IMR-90 (cell line): ENCODE measurements around the gene ZMIZ2. TPM values are rescaled to one million over a fixed set of nuclear protein-coding genes. Genes with fewer than 3 reads are reported as not detected.

Experiments used
- ATAC-seq: fragments of 200-7000 bp; cut with Tn5 transposase; 2 replicates; pipeline ENCODE4 v1.9.1; 2020; ENCODE audit warnings: low read depth, mild to moderate bottlenecking, moderate library complexity
- BruUV-seq: library from RNA; stranded (reverse); fragments of 400-500 nt; replicated peaks from 2 replicates; lab custom pipeline; 2021; lab: Mats Ljungman, UMichigan
- CTCF ChIA-PET: fragments of 300-600 bp; formaldehyde crosslinking; extraction: SDS; loops from one replicate; lab custom pipeline; 2021; ENCODE audit warnings: antibody characterized with exemption; lab: Yijun Ruan, JAX
- POLR2A ChIA-PET: fragments of 300-600 bp; sonication (Branson Sonifier 250); formaldehyde crosslinking; loops from one replicate; lab custom pipeline; 2022; ENCODE audit warnings: antibody characterized with exemption; ENCODE audit not compliant: unreplicated experiment; lab: Charles Lee
- DNase-seq: peaks from one replicate; pipeline ENCODE4 v3.0.0; 2013
- H2AFZ ChIP-seq: replicated peaks from 2 replicates; pipeline ENCODE3; 2013; ENCODE audit warnings: low read length, mild to moderate bottlenecking; ENCODE audit not compliant: poor library complexity
- H2AK5ac ChIP-seq: 2 replicates; pipeline ENCODE4 v1.6.1; 2013; ENCODE audit warnings: low read depth, low read length, inconsistent platforms
- H2AK9ac ChIP-seq: replicated peaks from 2 replicates; pipeline ENCODE3; 2013; ENCODE audit warnings: mild to moderate bottlenecking, low read depth, low read length, moderate library complexity; ENCODE audit not compliant: poor library complexity
- H2BK120ac ChIP-seq: 2 replicates; pipeline ENCODE4 v1.6.1; 2013; ENCODE audit warnings: low read depth, low read length, inconsistent platforms
- H2BK15ac ChIP-seq: 3 replicates; pipeline ENCODE4 v1.6.1; 2013; ENCODE audit warnings: low read depth, low read length, inconsistent platforms
- H2BK20ac ChIP-seq: 2 replicates; pipeline ENCODE4 v1.6.1; 2013; ENCODE audit warnings: low read depth, mild to moderate bottlenecking, inconsistent platforms, low read length, moderate library complexity
- H2BK5ac ChIP-seq: 2 replicates; pipeline ENCODE4 v1.6.1; 2013; ENCODE audit warnings: mild to moderate bottlenecking, low read depth, low read length, inconsistent platforms; ENCODE audit not compliant: poor library complexity, severe bottlenecking
- H3K14ac ChIP-seq: replicated peaks from 2 replicates; pipeline ENCODE4 v1.6.1; 2013; ENCODE audit warnings: low read depth, low read length, inconsistent platforms
- H3K18ac ChIP-seq: 2 replicates; pipeline ENCODE4 v1.6.1; 2013; ENCODE audit warnings: low read depth, low read length, control low read depth
- H3K23ac ChIP-seq: 2 replicates; pipeline ENCODE4 v1.6.1; 2013; ENCODE audit warnings: low read depth, low read length, inconsistent platforms
- H3K27ac ChIP-seq: 2 replicates; pipeline ENCODE4 v1.5.1; 2013; ENCODE audit warnings: mild to moderate bottlenecking, control low read depth, low read length; ENCODE audit not compliant: insufficient read depth
- H3K27me3 ChIP-seq: 2 replicates; pipeline ENCODE4 v1.6.1; 2013; ENCODE audit warnings: low read length; ENCODE audit not compliant: control insufficient read depth, insufficient read depth
- H3K36me3 ChIP-seq: 2 replicates; pipeline ENCODE4 v1.6.1; 2013; ENCODE audit warnings: low read length, mixed read lengths; ENCODE audit not compliant: control insufficient read depth, insufficient read depth
- H3K4ac ChIP-seq: 2 replicates; pipeline ENCODE4 v1.6.1; 2013; ENCODE audit warnings: low read depth, low read length, inconsistent platforms
- H3K4me1 ChIP-seq: 2 replicates; pipeline ENCODE4 v1.6.1; 2013; ENCODE audit warnings: low read length, mixed read lengths; ENCODE audit not compliant: control insufficient read depth, insufficient read depth
- H3K4me2 ChIP-seq: 2 replicates; pipeline ENCODE4 v1.6.1; 2013; ENCODE audit warnings: low read depth, mild to moderate bottlenecking, control low read depth, low read length, moderate library complexity
- H3K4me3 ChIP-seq: 2 replicates; pipeline ENCODE4 v1.5.1; 2013; ENCODE audit warnings: low read depth, mild to moderate bottlenecking, control low read depth, low read length, moderate library complexity; ENCODE audit not compliant: insufficient read depth
- H3K56ac ChIP-seq: 2 replicates; pipeline ENCODE4 v1.6.1; 2013; ENCODE audit warnings: low read length, inconsistent platforms; ENCODE audit not compliant: insufficient read depth; ENCODE audit errors: extremely low read depth
- H3K79me1 ChIP-seq, 2 experiments: 2 replicates each; pipeline ENCODE4 v1.6.1; 2013; ENCODE audit warnings: low read length in 2 of 2, inconsistent platforms in 1 of 2, low read depth in 1 of 2
- H3K9ac ChIP-seq: 2 replicates; pipeline ENCODE4 v1.6.1; 2013; ENCODE audit warnings: low read depth, low read length, control low read depth
- H3K9me1 ChIP-seq: 2 replicates; pipeline ENCODE4 v1.6.1; 2013; ENCODE audit warnings: low read length, inconsistent platforms; ENCODE audit not compliant: insufficient read depth
- H3K9me3 ChIP-seq: 2 replicates; pipeline ENCODE4 v1.6.1; 2013; ENCODE audit warnings: low read length; ENCODE audit not compliant: control insufficient read depth, insufficient read depth
- H4K20me1 ChIP-seq: 2 replicates; pipeline ENCODE4 v1.6.1; 2013; ENCODE audit warnings: low read length, inconsistent platforms; ENCODE audit not compliant: insufficient read depth
- H4K5ac ChIP-seq: 2 replicates; pipeline ENCODE4 v1.6.1; 2013; ENCODE audit warnings: mild to moderate bottlenecking, low read depth, low read length, control low read depth
- H4K8ac ChIP-seq, 2 experiments: 2 replicates each; pipeline ENCODE4 v1.6.1; 2013; ENCODE audit warnings: low read depth in 2 of 2, low read length in 2 of 2, control low read depth in 1 of 2, inconsistent platforms in 1 of 2
- H4K91ac ChIP-seq: 2 replicates; pipeline ENCODE4 v1.6.1; 2013; ENCODE audit warnings: low read depth, low read length, inconsistent platforms; ENCODE audit not compliant: insufficient read depth
- SMC3 ChIP-seq: fragments of 150-350 bp; IDR thresholded peaks from 2 replicates; pipeline ENCODE4 v1.6.1; 2016; ENCODE audit warnings: low read depth, mild to moderate bottlenecking, antibody characterized with exemption, low read length, moderate library complexity
- WGBS, 2 experiments: methylation state at CpG; one replicate each; pipeline versions ENCODE4 v1.1.5 to v1.1.7; 2013; ENCODE audit warnings: missing lambda C conversion rate in 2 of 2; ENCODE audit not compliant: insufficient read length in 1 of 2; ENCODE audit errors: extremely low coverage in 2 of 2; 5-methylcytosine and 5-hydroxymethylcytosine counted together
- dilution Hi-C: fragments of 300-500 bp; cut with HindIII; formaldehyde crosslinking; loops from one replicate; pipeline ENCODE4 v1.14.3; 2018; ENCODE audit warnings: low sequenced_read_pairs; ENCODE audit not compliant: unreplicated experiment
- in situ Hi-C: fragments of 300-500 bp; cut with MboI; formaldehyde crosslinking; loops from 3 replicates; pipeline ENCODE4 v1.14.3; 2019; ENCODE audit warnings: low sequenced_read_pairs, inconsistent platforms, mixed read lengths
- intact Hi-C: fragments of 100-400 bp; cut with micrococcal nuclease; formaldehyde crosslinking; loops from 2 replicates; pipeline ENCODE4 v1.10.0; 2022
- polyA plus RNA-seq, 3 experiments: library from polyadenylated mRNA; depleted of rRNA; stranded (reverse); fragments of >200 nt; gene quantifications; 2 replicates each; pipeline ENCODE4 v1.2.3, GENCODE V29; 2012; ENCODE audit warnings: low replicate concordance in 1 of 3
- total RNA-seq: library from RNA; depleted of rRNA; stranded (reverse); fragments of >200 nt; gene quantifications from 2 replicates; pipeline ENCODE4 v1.2.3, GENCODE V29; 2012

ZMIZ2 gene
- total and polyA plus RNA-seq, 2 of the 4 experiments (the other 2 are of a cell fraction), result 3.0 to 24.0 TPM

- no peak overlapping the region for H2BK120ac ChIP-seq
- ATAC-seq, result no peak
- no peak overlapping the region for H2AK9ac ChIP-seq
- peaks cover 5% of the 10 kb centered on the region for H3K4me1 ChIP-seq
- H3K14ac ChIP-seq, result no peak overlapping the region
- no peak overlapping the region for H2BK15ac ChIP-seq
- no peak overlapping the region for H3K27ac ChIP-seq
- no peak overlapping the region for H3K56ac ChIP-seq
- BruUV-seq, result no TSS peak
- in situ Hi-C loops (no loop called here), intact Hi-C loops (no loop called here), dilution Hi-C loops (no loop called here)
- DNase-seq, result peak; percentile 17
- peak overlapping the region in 1 of 2 experiments; percentile 5; a peak in 1 of 4 replicates for H4K8ac ChIP-seq
- ChIA-PET POLR2A (no interaction called here), CTCF (no interaction called here)
- no peak overlapping the region for H3K4ac ChIP-seq
- H4K5ac ChIP-seq, result no peak overlapping the region
- no peaks in the 10 kb centered on the region for H3K9me3 ChIP-seq
- peaks cover 20% of the 10 kb centered on the region for H4K20me1 ChIP-seq
- peaks cover 9% of the 10 kb centered on the region; the same call in 1 of the 2 replicates for H3K9me1 ChIP-seq
- 0 out of 2 replicates have a peak overlapping the region, but pooled peaks have one; percentile 13 for H2AK5ac ChIP-seq
- no CpG with 5 or more reads among the region's 5 CpGs for WGBS, 2 experiments
- peak overlapping the region; percentile 10 for H2BK5ac ChIP-seq
- H3K27me3 ChIP-seq, result no peaks in the 10 kb centered on the region
- H4K91ac ChIP-seq, result no peak overlapping the region
- no peak overlapping the region for H3K4me2 ChIP-seq
- no peak overlapping the region for H2BK20ac ChIP-seq
- H3K23ac ChIP-seq, result no peak overlapping the region
- no peak overlapping the region for H2AFZ ChIP-seq
- peaks cover 3 to 17% of the 10 kb centered on the region in 2 experiments; a peak in 2 of 4 replicates for H3K79me1 ChIP-seq
- no peak overlapping the region for H3K9ac ChIP-seq
- peaks cover 3% of the 10 kb centered on the region; the same call in 1 of the 2 replicates for H3K36me3 ChIP-seq
- no peak for TF ChIP-seq SMC3
- no peak overlapping the region for H3K18ac ChIP-seq
- no peak overlapping the region for H3K4me3 ChIP-seq
These were observed 45.3 kb downstream of the ZMIZ2 start for GRCh38 chr7:44793919-44794318.
